Small intestine (tissue), 7 donors: ENCODE measurements around the gene AUNIP. TPM values are rescaled to one million over a fixed set of nuclear protein-coding genes. Genes with fewer than 3 reads are reported as not detected.

Experiments used
- DNase-seq, 2 donors: peaks; one replicate each; pipeline versions ENCODE4 v3.0.0 to v3.0.0-alpha.2; 2013
- FAIRE-seq: peaks from 2 replicates; lab custom pipeline; 2012; peaks lifted over from hg19 to GRCh38; lab: Jason Lieb, UNC
- H3K27ac ChIP-seq, 3 donors: one replicate each; pipeline ENCODE4 v1.5.1; 2013; ENCODE audit warnings: low read length in 2 of 3, mild to moderate bottlenecking in 2 of 3, control low read depth in 1 of 3, inconsistent platforms in 1 of 3, low read depth in 1 of 3, moderate library complexity in 1 of 3
- H3K27me3 ChIP-seq, 3 donors: one replicate each; pipeline ENCODE4 v1.6.1; 2013; ENCODE audit warnings: low read length in 3 of 3, inconsistent platforms in 1 of 3; ENCODE audit not compliant: control insufficient read depth in 3 of 3, insufficient read depth in 3 of 3
- H3K36me3 ChIP-seq, 3 donors: one replicate each; pipeline ENCODE4 v1.6.1; 2013; ENCODE audit warnings: low read length in 3 of 3, inconsistent platforms in 1 of 3, low read depth in 1 of 3, mild to moderate bottlenecking in 1 of 3, moderate library complexity in 1 of 3; ENCODE audit not compliant: control insufficient read depth in 3 of 3, insufficient read depth in 2 of 3
- H3K4me1 ChIP-seq, 3 donors: one replicate each; pipeline ENCODE4 v1.6.1; 2013; ENCODE audit warnings: low read length in 2 of 3, inconsistent platforms in 1 of 3, low read depth in 1 of 3, mild to moderate bottlenecking in 1 of 3, moderate library complexity in 1 of 3; ENCODE audit not compliant: control insufficient read depth in 3 of 3, insufficient read depth in 2 of 3
- H3K4me3 ChIP-seq, 3 donors: one replicate each; pipeline ENCODE4 v1.5.1; 2013; ENCODE audit warnings: low read length in 3 of 3, control low read depth in 1 of 3, inconsistent platforms in 1 of 3, low read depth in 1 of 3, mild to moderate bottlenecking in 1 of 3, moderate library complexity in 1 of 3
- H3K9me3 ChIP-seq, 2 donors: one replicate each; pipeline ENCODE4 v1.6.1; 2013; ENCODE audit warnings: low read depth in 1 of 2, low read length in 1 of 2; ENCODE audit not compliant: control insufficient read depth in 2 of 2, insufficient read depth in 1 of 2
- WGBS, 3 donors: extraction: QIAGEN DNeasy Blood & Tissue Kit; methylation state at CpG; one replicate each; pipeline ENCODE4 v1.1.7; 2013; 5-methylcytosine and 5-hydroxymethylcytosine counted together
- polyA plus RNA-seq, 4 donors: library from polyadenylated mRNA; stranded (reverse) in 3 of 4; unstranded in 1 of 4; fragments of 200-250 nt in 3 of 4; fragments of 120-200 nt in 1 of 4; gene quantifications; one replicate each; pipeline versions ENCODE4 v1.2.1 to v1.2.3, GENCODE V29; 2013
- donor health status: healthy with polysubstance abuse.
- donor health status: control.
- donor health status: control.
- donor health status: Bipolar disorder and iron deficiency.
- donor health status: healthy.

Gene AUNIP
- polyA plus RNA-seq, 4 donors: 0.67 to 3.2 (median 1.9) TPM; not detected in 1

- peaks cover 0 to 12% (median 0%) of the 10 kb centered on the region in 3 donors for H3K36me3 ChIP-seq
- H3K4me1 ChIP-seq: peaks cover 0 to 17% (median 2%) of the 10 kb centered on the region in 3 donors
- WGBS, 3 donors: 1% methylated on average over 23 to 34 of the region's 34 CpGs
- H3K4me3 ChIP-seq: peak overlapping the region; percentile 52 to 76 (median 58)
- H3K27ac ChIP-seq: peak overlapping the region in 1 of 3 donors; percentile 61
- H3K27me3 ChIP-seq: peaks cover 0 to 5% (median 0%) of the 10 kb centered on the region in 3 donors
- H3K9me3 ChIP-seq: no peaks in the 10 kb centered on the region
- DNase-seq (peak; percentile 87 to 92), FAIRE-seq (no peak)
These were observed 45.9 kb upstream of the AUNIP start for GRCh38 chr1:25904943-25905679.

GRCh38 chr1:25903986-25904385 lies 44.7 kb upstream of the AUNIP start:
- H3K27me3 ChIP-seq: peaks cover 0 to 5% (median 0%) of the 10 kb centered on the region in 3 donors
- H3K4me3 ChIP-seq: no peak overlapping the region
- no peak for FAIRE-seq
- H3K27ac ChIP-seq: no peak overlapping the region
- no peaks in the 10 kb centered on the region for H3K9me3 ChIP-seq
- peaks cover 0 to 17% (median 2%) of the 10 kb centered on the region in 3 donors for H3K4me1 ChIP-seq
- H3K36me3 ChIP-seq: peaks cover 0 to 19% (median 2%) of the 10 kb centered on the region in 3 donors
- no peak for DNase-seq
- whole genome bisulfite sequencing, 3 donors: 62 to 84% (median 78%) methylated on average over 3 of the region's 3 CpGs

GRCh38 chr1:25902462-25902861 lies 43.2 kb upstream of the AUNIP start:
- FAIRE-seq (no peak), DNase-seq (no peak)
- no peak overlapping the region for H3K27ac ChIP-seq
- peaks cover 0 to 17% (median 0%) of the 10 kb centered on the region in 3 donors for H3K4me1 ChIP-seq
- 85 to 90% (median 86%) methylated on average over 3 of the region's 3 CpGs for WGBS, 3 donors
- no peak overlapping the region for H3K4me3 ChIP-seq
- peaks cover 0 to 5% (median 0%) of the 10 kb centered on the region in 3 donors for H3K27me3 ChIP-seq
- no peaks in the 10 kb centered on the region for H3K9me3 ChIP-seq
- peaks cover 0 to 34% (median 2%) of the 10 kb centered on the region in 3 donors for H3K36me3 ChIP-seq

GRCh38 chr1:25900219-25900618 lies 41.0 kb upstream of the AUNIP start:
- FAIRE-seq: no peak
- DNase-seq: no peak
- Histone ChIP-seq H3K4me1 (peaks cover 0 to 16% (median 3%) of the 10 kb centered on the region in 3 donors), H3K27ac (no peak overlapping the region), H3K27me3 (no peaks in the 10 kb centered on the region), H3K4me3 (no peak overlapping the region), H3K9me3 (no peaks in the 10 kb centered on the region), H3K36me3 (peaks cover 0 to 47% (median 2%) of the 10 kb centered on the region in 3 donors)
- WGBS, 3 donors: 85 to 97% (median 87%) methylated on average over 5 of the region's 5 CpGs

- H3K36me3 ChIP-seq: peaks cover 0 to 47% (median 2%) of the 10 kb centered on the region in 3 donors
- H3K27ac ChIP-seq: no peak overlapping the region
- 78 to 92% (median 89%) methylated on average over 6 of the region's 6 CpGs for WGBS, 3 donors
- no peaks in the 10 kb centered on the region for H3K27me3 ChIP-seq
- FAIRE-seq: no peak
- H3K4me3 ChIP-seq: no peak overlapping the region
- no peak for DNase-seq
- H3K4me1 ChIP-seq: peaks cover 0 to 20% (median 3%) of the 10 kb centered on the region in 3 donors
- H3K9me3 ChIP-seq: no peaks in the 10 kb centered on the region
These were observed 40.5 kb upstream of the AUNIP start for GRCh38 chr1:25899792-25900191.

GRCh38 chr1:25898223-25899015 lies 39.2 kb upstream of the AUNIP start:
- 86 to 90% (median 88%) methylated on average over 11 of the region's 11 CpGs for WGBS, 3 donors

GRCh38 chr1:25897754-25898153 lies 38.5 kb upstream of the AUNIP start:
- Histone ChIP-seq H3K4me3 (no peak overlapping the region), H3K9me3 (no peaks in the 10 kb centered on the region), H3K4me1 (peaks cover 0 to 18% (median 3%) of the 10 kb centered on the region in 3 donors), H3K27me3 (no peaks in the 10 kb centered on the region), H3K27ac (no peak overlapping the region), H3K36me3 (peaks cover 0 to 56% (median 2%) of the 10 kb centered on the region in 3 donors)
- DNase-seq: no peak
- WGBS, 3 donors: 87 to 96% (median 91%) methylated on average over 5 of the region's 5 CpGs
- no peak for FAIRE-seq

More at GRCh38 chr1:25898223-25899015, 39.2 kb upstream of the AUNIP start:
- Histone ChIP-seq H3K9me3 (no peaks in the 10 kb centered on the region), H3K4me1 (peaks cover 0 to 14% (median 3%) of the 10 kb centered on the region in 3 donors), H3K36me3 (peaks cover 0 to 55% (median 2%) of the 10 kb centered on the region in 3 donors), H3K4me3 (no peak overlapping the region), H3K27ac (no peak overlapping the region), H3K27me3 (no peaks in the 10 kb centered on the region)
- DNase-seq: no peak
- no peak for FAIRE-seq

GRCh38 chr1:25896266-25896665 lies 37.0 kb upstream of the AUNIP start:
- 86 to 91% (median 88%) methylated on average over 1 of the region's 1 CpG for WGBS, 3 donors
- H3K36me3 ChIP-seq: peaks cover 0 to 50% (median 2%) of the 10 kb centered on the region in 3 donors
- DNase-seq (no peak), FAIRE-seq (no peak)
- no peaks in the 10 kb centered on the region for H3K9me3 ChIP-seq
- no peak overlapping the region for H3K27ac ChIP-seq
- peaks cover 0 to 32% (median 3%) of the 10 kb centered on the region in 3 donors for H3K4me1 ChIP-seq
- H3K4me3 ChIP-seq: no peak overlapping the region
- no peaks in the 10 kb centered on the region for H3K27me3 ChIP-seq
